BJ (cell line): Measurements from ENCODE around the gene DYNC2I2. TPM values are rescaled to one million over a fixed set of nuclear protein-coding genes. Genes with fewer than 3 reads are reported as not detected.
A peak's percentile ranks its signal among the peaks of the same experiment; 100 is the strongest.

ENCODE experiments used
- CTCF ChIA-PET: fragments of 350-600 bp; formaldehyde crosslinking; extraction: SDS; loops from one replicate; lab custom pipeline; 2021; ENCODE audit warnings: antibody characterized with exemption, inconsistent platforms; lab: Yijun Ruan, JAX
- POLR2A ChIA-PET: fragments of 300-600 bp; sonication (Branson Sonifier 250); formaldehyde crosslinking; extraction: SDS; loops from one replicate; lab custom pipeline; 2021; ENCODE audit warnings: antibody characterized with exemption; lab: Charles Lee
- DNase-seq: peaks from one replicate; pipeline ENCODE4 v3.0.0-alpha.2; 2011; ENCODE audit warnings: low read depth
- H3K27me3 ChIP-seq: 2 replicates; pipeline ENCODE4 v1.6.0; 2011; ENCODE audit warnings: low read length; ENCODE audit not compliant: control insufficient read depth, insufficient read depth
- H3K36me3 ChIP-seq: 2 replicates; pipeline ENCODE4 v1.5.1; 2011; ENCODE audit warnings: low read length; ENCODE audit not compliant: control insufficient read depth, insufficient read depth
- H3K4me3 ChIP-seq: 2 replicates; pipeline ENCODE4 v1.5.1; 2011; ENCODE audit warnings: low read depth, mild to moderate bottlenecking, control low read depth, low read length
- CTCF ChIP-seq: IDR thresholded peaks from 2 replicates; pipeline ENCODE4 v1.5.1; 2011; ENCODE audit warnings: low read depth, mild to moderate bottlenecking, control low read depth, inconsistent platforms, low read length, moderate library complexity; ENCODE audit not compliant: insufficient read depth
- polyA minus RNA-seq: library from RNA; depleted of rRNA, polyadenylated mRNA; stranded (reverse); fragments of >200 nt; gene quantifications from 2 replicates; pipeline ENCODE4 v1.2.3, GENCODE V29; 2011; rRNA and poly(A)+ RNA removed
- polyA plus RNA-seq: library from polyadenylated mRNA; depleted of rRNA; stranded (reverse); fragments of >200 nt; gene quantifications from 2 replicates; pipeline ENCODE4 v1.2.3, GENCODE V29; 2011; rRNA removed

Gene DYNC2I2
- 22.0 and 50.4 TPM in 2 replicates for polyA plus RNA-seq
- 23.9 and 26.2 TPM in 2 replicates for polyA minus RNA-seq

- peak; percentile 60 for DNase-seq
- no peak for TF ChIP-seq CTCF
- ChIA-PET POLR2A (interaction anchor here (0.5 kb wide), 1 partner anchor 9 kb away, joined by 4 read pairs; no protein-coding TSS in a partner anchor), CTCF (interaction anchor here (0.7 kb wide), 1 partner anchor 21 kb away, joined by 4 read pairs; no protein-coding TSS in a partner anchor)
- Histone ChIP-seq H3K36me3 (no peaks in the 10 kb centered on the region), H3K27me3 (no peaks in the 10 kb centered on the region), H3K4me3 (peak within 1 kb of the TSS; percentile 57)
Observed at GRCh38 chr9:128656416-128657343, at the start of gene DYNC2I2. Gene DYNC2I2 (minus strand): TSS chr9:128656847. CDS start chr9:128656726, 121 bp downstream.

- TF ChIP-seq CTCF: no peak
- Histone ChIP-seq H3K27me3 (no peaks in the 10 kb centered on the region), H3K36me3 (no peaks in the 10 kb centered on the region), H3K4me3 (no peak overlapping the region)
- DNase-seq: no peak
- POLR2A ChIA-PET: no interaction called here
- CTCF ChIA-PET: interaction anchor here (1.1 to 1.7 kb wide), 3 partner anchors 18 to 34 kb away, joined by 3 to 4 read pairs (median 4); partner anchors contain the start of gene ZDHHC12
Observed at GRCh38 chr9:128706045-128706444, 49.4 kb upstream of the DYNC2I2 start.

GRCh38 chr9:128705051-128705965 lies 48.7 kb upstream of the DYNC2I2 start:
- Histone ChIP-seq H3K27me3 (no peaks in the 10 kb centered on the region), H3K36me3 (no peaks in the 10 kb centered on the region), H3K4me3 (no peak overlapping the region)
- TF ChIP-seq CTCF: no peak
- ChIA-PET POLR2A (no interaction called here), CTCF (interaction anchor here (1.2 to 1.7 kb wide), 2 partner anchors 18 to 34 kb away, joined by 3 to 4 read pairs; no protein-coding TSS in a partner anchor)
- no peak for DNase-seq

- DNase-seq: no peak
- ChIA-PET POLR2A (no interaction called here), CTCF (interaction anchor here (1.0 to 1.7 kb wide), 3 partner anchors 10 to 69 kb away, joined by 3 read pairs; no protein-coding TSS in a partner anchor)
- Histone ChIP-seq H3K36me3 (no peaks in the 10 kb centered on the region), H3K27me3 (no peaks in the 10 kb centered on the region), H3K4me3 (no peak overlapping the region)
- no peak for TF ChIP-seq CTCF
Observed at GRCh38 chr9:128704356-128704670, 47.7 kb upstream of the DYNC2I2 start.
